ENCODE measurements around the gene OR4S2. TPM values are rescaled to one million over a fixed set of nuclear protein-coding genes. Genes with fewer than 3 reads are reported as not detected.

The OR4S2 gene
- total RNA-seq, 1 donor from 2014 or later: not detected

- no peak for TF ChIP-seq CTCF (conservative IDR thresholded peaks at IDR 0.05; ENCODE audit: low read depth, low read length)
- no peak overlapping the region for H3K4me3 ChIP-seq (ENCODE audit: low read depth, low read length)
- no peak for DNase-seq (ENCODE audit: low read depth)
Observed at GRCh38 chr11:55658031-55658573, 10.0 kb downstream of the OR4S2 start.

- no peak for DNase-seq (ENCODE audit: low read depth)
- H3K4me3 ChIP-seq (ENCODE audit: low read depth, low read length): no peak overlapping the region
- TF ChIP-seq CTCF (conservative IDR thresholded peaks at IDR 0.05; ENCODE audit: low read depth, low read length): no peak
Observed at GRCh38 chr11:55658608-55659007, 10.5 kb downstream of the OR4S2 start.

GRCh38 chr11:55661901-55662300 is 13.8 kb downstream of the OR4S2 start, which contains the start of gene OR4C6:
TSS of gene OR4C6 (plus strand) at chr11:55662201. CDS start at chr11:55665167, 2,966 bp downstream.
- TF ChIP-seq CTCF (conservative IDR thresholded peaks at IDR 0.05; ENCODE audit: low read depth, low read length): no peak
- no peak within 1 kb of the TSS for H3K4me3 ChIP-seq (ENCODE audit: low read depth, low read length)
- no peak for DNase-seq (ENCODE audit: low read depth)

- no peak for TF ChIP-seq CTCF (conservative IDR thresholded peaks at IDR 0.05; ENCODE audit: low read depth, low read length)
- no peak overlapping the region for H3K4me3 ChIP-seq (ENCODE audit: low read depth, low read length)
- DNase-seq (ENCODE audit: low read depth): no peak
Observed at GRCh38 chr11:55669376-55669775, 21.2 kb downstream of the OR4S2 start.

GRCh38 chr11:55673860-55674259 is 25.7 kb downstream of the OR4S2 start:
- no peak for TF ChIP-seq CTCF (conservative IDR thresholded peaks at IDR 0.05; ENCODE audit: low read depth, low read length)
- H3K4me3 ChIP-seq (ENCODE audit: low read depth, low read length): no peak overlapping the region
- no peak for DNase-seq (ENCODE audit: low read depth)

GRCh38 chr11:55697817-55698216 is 49.7 kb downstream of the OR4S2 start:
- no peak for DNase-seq (ENCODE audit: low read depth)
- TF ChIP-seq CTCF (conservative IDR thresholded peaks at IDR 0.05; ENCODE audit: low read depth, low read length): no peak
- no peak overlapping the region for H3K4me3 ChIP-seq (ENCODE audit: low read depth, low read length)

GRCh38 chr11:55701429-55701828 is 53.3 kb downstream of the OR4S2 start:
- no peak for DNase-seq (ENCODE audit: low read depth)
- TF ChIP-seq CTCF (conservative IDR thresholded peaks at IDR 0.05; ENCODE audit: low read depth, low read length): no peak
- no peak overlapping the region for H3K4me3 ChIP-seq (ENCODE audit: low read depth, low read length)

Measured in epithelial cell of proximal tubule (primary cell).